Neural progenitor cell (in vitro differentiated cells): ENCODE results near the gene SPHKAP.

Source experiments
- CTCF ChIP-seq: fragments of 200-600 bp; sonication (generic); IDR thresholded peaks from 2 replicates; pipeline ENCODE4 v1.5.1; 2017; ENCODE audit warnings: antibody characterized with exemption, mild to moderate bottlenecking
- EZH2 ChIP-seq: fragments of 200-600 bp; sonication (generic); IDR thresholded peaks from 2 replicates; pipeline ENCODE4 v1.6.1; 2017; ENCODE audit warnings: antibody characterized with exemption, mild to moderate bottlenecking, moderate library complexity
- EZH2phosphoT487 ChIP-seq: fragments of 200-600 bp; sonication (generic); IDR thresholded peaks from 2 replicates; pipeline ENCODE4 v1.6.1; 2017; ENCODE audit warnings: antibody characterized with exemption

GRCh38 chr2:228063558-228063957, 117.9 kb downstream of the SPHKAP start:
- TF ChIP-seq EZH2phosphoT487 (no peak), EZH2 (no peak), CTCF (no peak)
